Activated CD4-positive, alpha-beta T cell treated with anti-CD3 and anti-CD28 coated beads for 36 hours (primary cell): ENCODE results near the gene HOXA9. TPM values are rescaled to one million over a fixed set of nuclear protein-coding genes. Genes with fewer than 3 reads are reported as not detected.

Source experiments
- ATAC-seq: fragments of 200-7000 bp; cut with Tn5 transposase; one replicate; pipeline ENCODE4 v1.10.0; 2021; ENCODE audit warnings: mild to moderate bottlenecking, moderate library complexity
- CTCF ChIA-PET: fragments of 350-600 bp; sonication (Branson Sonifier 250); formaldehyde crosslinking; loops from one replicate; lab custom pipeline; 2021; ENCODE audit warnings: antibody characterized with exemption; lab: Charles Lee
- POLR2A ChIA-PET: fragments of 350-600 bp; sonication (Branson Sonifier 250); formaldehyde crosslinking; loops from one replicate; lab custom pipeline; 2021; ENCODE audit warnings: antibody characterized with exemption, inconsistent platforms; lab: Charles Lee
- DNase-seq: peaks from one replicate; pipeline ENCODE4 v3.0.0-alpha.2; 2020
- H3K27ac Mint-ChIP-seq: one replicate; pipeline ENCODE4 v1.8.0; 2021; ENCODE audit warnings: mixed read lengths
- H3K27me3 Mint-ChIP-seq: one replicate; pipeline ENCODE4 v1.8.0; 2021; ENCODE audit warnings: mixed read lengths
- H3K36me3 Mint-ChIP-seq: one replicate; pipeline ENCODE4 v1.8.0; 2021; ENCODE audit warnings: low read depth, mixed read lengths
- H3K4me1 Mint-ChIP-seq: one replicate; pipeline ENCODE4 v1.8.0; 2021; ENCODE audit warnings: mixed read lengths
- H3K4me3 Mint-ChIP-seq: one replicate; pipeline ENCODE4 v1.8.0; 2021; ENCODE audit warnings: mild to moderate bottlenecking, moderate library complexity, mixed read lengths
- H3K9me3 Mint-ChIP-seq: one replicate; pipeline ENCODE4 v1.8.0; 2021; ENCODE audit warnings: low read depth, mixed read lengths
- intact Hi-C, 2 experiments: fragments of 100-400 bp; cut with DNase I in 1 of 2; cut with micrococcal nuclease in 1 of 2; formaldehyde crosslinking; loops; one replicate each; pipeline versions ENCODE4 v1.14.2 to v1.15.1; 2022 to 2024; cut with DNase I, micrococcal nuclease
- total RNA-seq, 2 experiments: library from RNA; stranded (reverse); gene quantifications; one replicate each; pipeline ENCODE4 v1.2.3, GENCODE V29; 2021

The HOXA9 gene
- total RNA-seq, 2 experiments from 2014 or later: not detected

GRCh38 chr7:27166531-27167505, 1.5 kb upstream of the HOXA9 start:
- ChIA-PET CTCF (interaction anchor here (0.8 to 1.7 kb wide), 6 partner anchors 12 to 480 kb away, joined by 3 to 10 read pairs (median 4); no protein-coding TSS in a partner anchor), POLR2A (no interaction called here)
- peaks cover 26% of the 10 kb centered on the region for H3K4me1 Mint-ChIP-seq
- ATAC-seq: no peak
- intact Hi-C loops: loop anchor here (1.0 to 5.0 kb wide), 4 partner anchors 17 to 1310 kb away; partner anchors contain the start of gene HOXA13 (in 1 of the 2)
- peaks cover 78% of the 10 kb centered on the region for H3K27me3 Mint-ChIP-seq
- H3K4me3 Mint-ChIP-seq: no peak overlapping the region
- no peak overlapping the region for H3K27ac Mint-ChIP-seq
- DNase-seq: peak; percentile 19
- no peaks in the 10 kb centered on the region for H3K9me3 Mint-ChIP-seq
- no peaks in the 10 kb centered on the region for H3K36me3 Mint-ChIP-seq

- peaks cover 74% of the 10 kb centered on the region for H3K27me3 Mint-ChIP-seq
- CTCF ChIA-PET: interaction anchor here (0.6 to 1.7 kb wide), 6 partner anchors 13 to 479 kb away, joined by 3 to 10 read pairs (median 4); partner anchors contain the start of gene EVX1
- H3K4me1 Mint-ChIP-seq: peaks cover 25% of the 10 kb centered on the region
- H3K9me3 Mint-ChIP-seq: no peaks in the 10 kb centered on the region
- no peaks in the 10 kb centered on the region for H3K36me3 Mint-ChIP-seq
- no peak overlapping the region for H3K27ac Mint-ChIP-seq
- no peak overlapping the region for H3K4me3 Mint-ChIP-seq
- intact Hi-C loops: loop anchor here (1.0 to 5.0 kb wide), 6 partner anchors 10 to 1309 kb away; partner anchors contain the start of genes HOXA13 (in 1 of the 2) and HOXA7 (in 1 of the 2)
- DNase-seq (peak; percentile 17), ATAC-seq (no peak)
- POLR2A ChIA-PET: no interaction called here
Observed at GRCh38 chr7:27165996-27166530, 726 bp upstream of the HOXA9 start.

- H3K4me1 Mint-ChIP-seq: peaks cover 28% of the 10 kb centered on the region
- POLR2A ChIA-PET: interaction anchor here (0.7 kb wide), 1 partner anchor 32 kb away, joined by 3 read pairs; no protein-coding TSS in a partner anchor
Observed at GRCh38 chr7:27164367-27165088, 809 bp downstream of the HOXA9 start.

GRCh38 chr7:27164045-27164366, 1.3 kb downstream of the HOXA9 start:
- ChIA-PET POLR2A (interaction anchor here (0.7 kb wide), 1 partner anchor 32 kb away, joined by 3 read pairs; no protein-coding TSS in a partner anchor), CTCF (interaction anchor here (0.6 to 2.0 kb wide), 6 partner anchors 14 to 1310 kb away, joined by 3 to 16 read pairs (median 4); no protein-coding TSS in a partner anchor)
- Mint-ChIP-seq H3K4me1 (peaks cover 28% of the 10 kb centered on the region), H3K36me3 (no peaks in the 10 kb centered on the region), H3K27me3 (peaks cover 75% of the 10 kb centered on the region), H3K9me3 (no peaks in the 10 kb centered on the region), H3K4me3 (peak overlapping the region; percentile 15), H3K27ac (no peak overlapping the region)
- DNase-seq (no peak), ATAC-seq (no peak)
- intact Hi-C loops: loop anchor here in 1 of 2 experiments (2.0 kb wide), 1 partner anchor 1303 kb away; no protein-coding TSS in a partner anchor

More at GRCh38 chr7:27164367-27165088, 809 bp downstream of the HOXA9 start:
- Mint-ChIP-seq H3K9me3 (no peaks in the 10 kb centered on the region), H3K27ac (no peak overlapping the region), H3K36me3 (no peaks in the 10 kb centered on the region), H3K4me3 (peak overlapping the region; percentile 33), H3K27me3 (peaks cover 73% of the 10 kb centered on the region)
- DNase-seq: peak; percentile 32
- no peak for ATAC-seq
- intact Hi-C loops: loop anchor here (1.0 to 5.0 kb wide), 4 partner anchors 8 to 1307 kb away; partner anchors contain the start of genes HOXA13 (in 1 of the 2) and HOXA7 (in 1 of the 2)
- CTCF ChIA-PET: interaction anchor here (0.6 to 1.2 kb wide), 4 partner anchors 15 to 1124 kb away, joined by 3 to 5 read pairs (median 4); no protein-coding TSS in a partner anchor

GRCh38 chr7:27163288-27164044, 1.9 kb downstream of the HOXA9 start:
- no peak overlapping the region for H3K27ac Mint-ChIP-seq
- ChIA-PET POLR2A (interaction anchor here (0.6 kb wide), 1 partner anchor 14 kb away, joined by 8 read pairs; no protein-coding TSS in a partner anchor), CTCF (interaction anchor here (0.7 to 3.2 kb wide), 11 partner anchors 11 to 1309 kb away, joined by 3 to 25 read pairs (median 4); partner anchors contain the start of gene HOXA3)
- ATAC-seq: no peak
- no peaks in the 10 kb centered on the region for H3K9me3 Mint-ChIP-seq
- H3K4me1 Mint-ChIP-seq: peaks cover 26% of the 10 kb centered on the region
- intact Hi-C loops: loop anchor here in 1 of 2 experiments (2.0 kb wide), 1 partner anchor 1303 kb away; no protein-coding TSS in a partner anchor
- no peak overlapping the region for H3K4me3 Mint-ChIP-seq
- peaks cover 74% of the 10 kb centered on the region for H3K27me3 Mint-ChIP-seq
- DNase-seq: peak; percentile 3
- H3K36me3 Mint-ChIP-seq: no peaks in the 10 kb centered on the region

GRCh38 chr7:27162561-27163287, 2.6 kb downstream of the HOXA9 start:
- Mint-ChIP-seq H3K27me3 (peaks cover 74% of the 10 kb centered on the region), H3K27ac (no peak overlapping the region), H3K9me3 (no peaks in the 10 kb centered on the region), H3K36me3 (no peaks in the 10 kb centered on the region), H3K4me3 (no peak overlapping the region), H3K4me1 (peaks cover 26% of the 10 kb centered on the region)
- intact Hi-C loops: no loop called here
- ATAC-seq: no peak
- ChIA-PET CTCF (interaction anchor here (0.7 to 3.2 kb wide), 11 partner anchors 10 to 1309 kb away, joined by 3 to 25 read pairs (median 4); partner anchors contain the start of gene HOXA3), POLR2A (interaction anchor here (0.6 kb wide), 1 partner anchor 13 kb away, joined by 8 read pairs; no protein-coding TSS in a partner anchor)
- no peak for DNase-seq

- intact Hi-C loops: loop anchor here (1.0 to 2.0 kb wide), 6 partner anchors 308 to 793 kb away; no protein-coding TSS in a partner anchor
- Mint-ChIP-seq H3K27ac (no peak overlapping the region), H3K4me1 (peaks cover 22% of the 10 kb centered on the region), H3K27me3 (peaks cover 74% of the 10 kb centered on the region), H3K36me3 (no peaks in the 10 kb centered on the region), H3K4me3 (no peak overlapping the region), H3K9me3 (no peaks in the 10 kb centered on the region)
- ATAC-seq (no peak), DNase-seq (no peak)
- ChIA-PET POLR2A (no interaction called here), CTCF (interaction anchor here (0.7 to 3.2 kb wide), 12 partner anchors 11 to 867 kb away, joined by 3 to 25 read pairs (median 4); no protein-coding TSS in a partner anchor)
Observed at GRCh38 chr7:27161721-27162560, 3.4 kb downstream of the HOXA9 start.

- POLR2A ChIA-PET: no interaction called here
- H3K36me3 Mint-ChIP-seq: no peaks in the 10 kb centered on the region
Observed at GRCh38 chr7:27161214-27161720, 4.1 kb downstream of the HOXA9 start.

More at GRCh38 chr7:27161214-27161720, 4.1 kb downstream of the HOXA9 start:
- Mint-ChIP-seq H3K27ac (no peak overlapping the region), H3K27me3 (peaks cover 75% of the 10 kb centered on the region), H3K4me3 (peak overlapping the region; percentile 62), H3K4me1 (peaks cover 25% of the 10 kb centered on the region), H3K9me3 (no peaks in the 10 kb centered on the region)
- intact Hi-C loops: loop anchor here (1.0 to 2.0 kb wide), 6 partner anchors 307 to 792 kb away; no protein-coding TSS in a partner anchor
- ATAC-seq (no peak), DNase-seq (no peak)
- CTCF ChIA-PET: interaction anchor here (0.6 to 3.2 kb wide), 26 partner anchors 9 to 792 kb away, joined by 3 to 25 read pairs (median 5); partner anchors contain the start of genes HOXA1, HOXA11 and HOXA6
